ENCODE data around the gene CHRNA7. TPM values are rescaled to one million over a fixed set of nuclear protein-coding genes. Genes with fewer than 3 reads are reported as not detected.

Gene CHRNA7
- polyA plus RNA-seq, 1 of the 3 experiments (the other 2 are of a cell fraction), result 0.38 TPM

GRCh38 chr15:32057876-32058425, 27.6 kb downstream of the CHRNA7 start:
- ChIA-PET POLR2A (no interaction called here), CTCF (no interaction called here)
- Histone ChIP-seq H3K9me3 (no peaks in the 10 kb centered on the region), H3K79me2 (ENCODE audit: insufficient read depth) (no peaks in the 10 kb centered on the region), H2AFZ (ENCODE audit: low read depth) (no peak overlapping the region), H3K27ac (ENCODE audit: low read depth in 2 of 2, low read length in 1 of 2) (peak overlapping the region in 1 of 2 experiments; percentile 47; a peak in 2 of 4 replicates), H3K4me2 (no peak overlapping the region), H3K27me3 (ENCODE audit: insufficient read depth) (no peaks in the 10 kb centered on the region), H3K9ac (no peak overlapping the region), H3K4me1 (ENCODE audit: control insufficient read depth in 1 of 2, insufficient read depth in 2 of 2, low read depth in 1 of 2, low read length in 1 of 2) (peaks cover 0 to 7% of the 10 kb centered on the region in 2 experiments; a peak in 2 of 4 replicates), H3F3A (replicated peaks; ENCODE audit: insufficient read depth) (no peaks in the 10 kb centered on the region), H4K20me1 (ENCODE audit: insufficient read depth) (no peaks in the 10 kb centered on the region), H3K4me3 (ENCODE audit: low read depth in 2 of 2, low read length in 1 of 2) (no peak overlapping the region), H3K9me2 (no peaks in the 10 kb centered on the region), H3K36me3 (replicated peaks in 1 of 2; ENCODE audit: control insufficient read depth in 1 of 2, insufficient read depth in 2 of 2, low read length in 1 of 2) (no peaks in the 10 kb centered on the region)
- WGBS (ENCODE audit: low lambda C conversion rate), result 31% methylated on average over 4 of the region's 4 CpGs
- DNase-seq, result no peak
- TF ChIP-seq, protein P1, sequence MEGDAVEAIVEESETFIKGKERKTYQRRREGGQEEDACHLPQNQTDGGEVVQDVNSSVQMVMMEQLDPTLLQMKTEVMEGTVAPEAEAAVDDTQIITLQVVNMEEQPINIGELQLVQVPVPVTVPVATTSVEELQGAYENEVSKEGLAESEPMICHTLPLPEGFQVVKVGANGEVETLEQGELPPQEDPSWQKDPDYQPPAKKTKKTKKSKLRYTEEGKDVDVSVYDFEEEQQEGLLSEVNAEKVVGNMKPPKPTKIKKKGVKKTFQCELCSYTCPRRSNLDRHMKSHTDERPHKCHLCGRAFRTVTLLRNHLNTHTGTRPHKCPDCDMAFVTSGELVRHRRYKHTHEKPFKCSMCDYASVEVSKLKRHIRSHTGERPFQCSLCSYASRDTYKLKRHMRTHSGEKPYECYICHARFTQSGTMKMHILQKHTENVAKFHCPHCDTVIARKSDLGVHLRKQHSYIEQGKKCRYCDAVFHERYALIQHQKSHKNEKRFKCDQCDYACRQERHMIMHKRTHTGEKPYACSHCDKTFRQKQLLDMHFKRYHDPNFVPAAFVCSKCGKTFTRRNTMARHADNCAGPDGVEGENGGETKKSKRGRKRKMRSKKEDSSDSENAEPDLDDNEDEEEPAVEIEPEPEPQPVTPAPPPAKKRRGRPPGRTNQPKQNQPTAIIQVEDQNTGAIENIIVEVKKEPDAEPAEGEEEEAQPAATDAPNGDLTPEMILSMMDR (IDR thresholded peaks at IDR 0.05), result no peak
- TF ChIP-seq USF2 (IDR thresholded peaks at IDR 0.05; ENCODE audit: borderline replicate concordance, low read depth, low read length), result no peak
- no peak for TF ChIP-seq MEF2A (IDR thresholded peaks at IDR 0.05; ENCODE audit: borderline replicate concordance, low read depth)
- no peak for TF ChIP-seq RAD21 (IDR thresholded peaks at IDR 0.05; ENCODE audit: low read length)
- TF ChIP-seq ELF1 (IDR thresholded peaks at IDR 0.05), result no peak
- TF ChIP-seq EP300 (IDR thresholded peaks at IDR 0.05; ENCODE audit: borderline replicate concordance in 1 of 2, low read depth in 1 of 2, low read length in 1 of 2), result no peak
- TF ChIP-seq FOXM1 (IDR thresholded peaks at IDR 0.05; ENCODE audit: low read depth), result no peak
- TF ChIP-seq, protein P2, sequence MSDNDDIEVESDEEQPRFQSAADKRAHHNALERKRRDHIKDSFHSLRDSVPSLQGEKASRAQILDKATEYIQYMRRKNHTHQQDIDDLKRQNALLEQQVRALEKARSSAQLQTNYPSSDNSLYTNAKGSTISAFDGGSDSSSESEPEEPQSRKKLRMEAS (IDR thresholded peaks at IDR 0.05; ENCODE audit: low read depth), result no peak
- TF ChIP-seq GATA2 (CRISPR knock-in tag; IDR thresholded peaks at IDR 0.05), result no peak
- TF ChIP-seq JUND (IDR thresholded peaks at IDR 0.05), result no peak
- no peak for TF ChIP-seq PBX3 (IDR thresholded peaks at IDR 0.05)
- no peak for TF ChIP-seq SMC3 (IDR thresholded peaks at IDR 0.05; ENCODE audit: low read depth, low read length)
- TF ChIP-seq TCF12 (IDR thresholded peaks at IDR 0.05), result no peak
- TF ChIP-seq CHD2 (IDR thresholded peaks at IDR 0.05; ENCODE audit: low read length, partially characterized antibody), result no peak
- no peak for TF ChIP-seq EZH2phosphoT487 (IDR thresholded peaks at IDR 0.05; ENCODE audit: borderline replicate concordance, low read depth)
- no peak for TF ChIP-seq POLR2AphosphoS5 (IDR thresholded peaks at IDR 0.05; ENCODE audit: low read depth, low read length)
- TF ChIP-seq SIN3A (IDR thresholded peaks at IDR 0.05; ENCODE audit: borderline replicate concordance, low read depth, low read length), result no peak
- TF ChIP-seq, protein P3, sequence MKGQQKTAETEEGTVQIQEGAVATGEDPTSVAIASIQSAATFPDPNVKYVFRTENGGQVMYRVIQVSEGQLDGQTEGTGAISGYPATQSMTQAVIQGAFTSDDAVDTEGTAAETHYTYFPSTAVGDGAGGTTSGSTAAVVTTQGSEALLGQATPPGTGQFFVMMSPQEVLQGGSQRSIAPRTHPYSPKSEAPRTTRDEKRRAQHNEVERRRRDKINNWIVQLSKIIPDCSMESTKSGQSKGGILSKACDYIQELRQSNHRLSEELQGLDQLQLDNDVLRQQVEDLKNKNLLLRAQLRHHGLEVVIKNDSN (IDR thresholded peaks at IDR 0.05; ENCODE audit: borderline replicate concordance, low read depth), result no peak
- no peak for TF ChIP-seq RFX5 (IDR thresholded peaks at IDR 0.05; ENCODE audit: low read length)

Data from SK-N-SH (cell line).